ENCODE results near the gene PTPRO.

The PTPRO gene

DNA sequence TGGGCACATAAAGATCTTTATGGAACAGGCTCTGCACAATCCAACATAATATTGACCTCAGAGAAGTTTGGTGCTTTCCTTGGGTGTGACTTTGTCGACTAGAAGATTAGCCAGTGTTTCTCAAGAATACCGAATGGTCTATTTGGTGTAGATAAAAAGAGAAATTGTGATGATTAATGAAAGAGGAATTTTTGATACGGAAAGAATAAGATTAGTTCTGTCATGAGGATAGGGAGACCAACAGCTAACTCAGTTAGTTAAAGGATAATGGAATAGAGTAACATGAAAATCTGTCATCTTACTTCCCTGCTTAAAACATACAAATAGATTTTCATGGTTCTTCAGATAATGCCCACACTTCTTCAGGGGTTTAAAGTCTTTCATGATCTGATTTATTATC lies 24.2 kb downstream of the PTPRO start:
- no peak for DNase-seq (ENCODE audit: low read depth in 2 of 2, low spot score in 1 of 2)

- DNase-seq (ENCODE audit: low read depth in 2 of 2, low spot score in 1 of 2): no peak
Observed at GRCh38 chr12:15350643-15351042, 28.3 kb downstream of the PTPRO start.

DNA sequence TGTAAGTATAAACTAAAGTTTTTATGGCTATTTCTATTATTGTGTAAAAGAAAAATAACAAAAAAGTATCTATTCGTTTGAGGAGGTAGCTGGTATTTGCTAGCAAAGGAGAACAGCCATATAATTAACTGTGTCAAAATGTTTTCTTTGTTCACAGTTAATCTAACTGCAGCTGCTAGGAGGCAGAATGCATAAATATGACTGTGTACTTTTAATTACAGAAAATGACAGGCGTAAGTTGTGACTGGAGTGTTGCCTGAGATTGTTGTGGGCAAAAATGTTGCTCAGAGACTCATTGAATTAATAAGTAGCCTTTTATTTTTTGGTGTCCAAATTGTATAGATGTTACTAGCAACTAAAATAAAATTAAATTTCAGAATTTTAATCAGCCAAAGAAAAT lies 33.5 kb downstream of the PTPRO start:
- no peak for DNase-seq (ENCODE audit: low read depth in 2 of 2, low spot score in 1 of 2)

GRCh38 chr12:15356951-15357364 lies 34.6 kb downstream of the PTPRO start:
- DNase-seq (ENCODE audit: low read depth in 2 of 2, low spot score in 1 of 2): no peak

GRCh38 chr12:15364221-15365160 lies 42.2 kb downstream of the PTPRO start:
- DNase-seq (ENCODE audit: low read depth in 2 of 2, low spot score in 1 of 2): no peak

DNA sequence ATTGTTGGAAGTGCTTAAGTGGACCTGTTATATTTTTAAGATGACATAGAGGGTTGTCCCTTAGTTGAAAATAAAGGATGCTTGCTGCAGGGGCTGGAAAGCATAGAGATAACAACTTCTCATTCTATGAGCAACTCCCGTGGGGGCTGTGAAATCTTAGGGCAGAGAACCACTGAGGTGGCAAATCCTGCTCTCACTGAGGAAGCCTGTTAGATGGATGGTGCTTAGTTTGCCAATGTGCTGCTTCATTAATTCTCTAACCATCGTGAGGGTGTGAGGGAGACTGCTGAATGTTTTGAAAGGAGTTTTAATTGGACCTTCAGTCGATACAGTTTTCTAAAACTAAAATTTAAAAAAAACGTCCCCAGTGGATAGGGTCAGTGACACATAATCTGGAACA lies 46.5 kb downstream of the PTPRO start:
- no peak for DNase-seq (ENCODE audit: low read depth in 2 of 2, low spot score in 1 of 2)

GRCh38 chr12:15372352-15372751 lies 50.0 kb downstream of the PTPRO start:
- DNase-seq (ENCODE audit: low read depth in 2 of 2, low spot score in 1 of 2): no peak

DNA sequence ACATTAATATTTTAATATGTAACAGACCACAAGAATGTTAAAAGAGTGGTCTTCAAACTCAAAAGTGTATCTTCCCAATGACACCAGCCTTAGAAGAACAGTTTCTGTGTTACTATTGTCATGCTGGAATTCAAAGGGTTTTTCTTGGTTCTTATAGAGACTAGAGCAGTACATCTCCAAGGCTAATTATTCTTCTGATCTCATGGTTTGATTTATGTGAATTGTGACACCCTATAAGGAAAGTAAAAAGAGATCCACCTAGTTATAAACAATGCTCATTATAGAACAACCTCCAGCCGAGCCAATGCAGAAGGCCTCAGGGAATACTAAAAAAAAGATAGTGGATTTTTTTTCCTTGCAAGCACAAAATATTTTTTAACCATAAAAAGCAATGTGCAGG lies 65.5 kb downstream of the PTPRO start:
- no peak for DNase-seq (ENCODE audit: low read depth in 2 of 2, low spot score in 1 of 2)

DNA sequence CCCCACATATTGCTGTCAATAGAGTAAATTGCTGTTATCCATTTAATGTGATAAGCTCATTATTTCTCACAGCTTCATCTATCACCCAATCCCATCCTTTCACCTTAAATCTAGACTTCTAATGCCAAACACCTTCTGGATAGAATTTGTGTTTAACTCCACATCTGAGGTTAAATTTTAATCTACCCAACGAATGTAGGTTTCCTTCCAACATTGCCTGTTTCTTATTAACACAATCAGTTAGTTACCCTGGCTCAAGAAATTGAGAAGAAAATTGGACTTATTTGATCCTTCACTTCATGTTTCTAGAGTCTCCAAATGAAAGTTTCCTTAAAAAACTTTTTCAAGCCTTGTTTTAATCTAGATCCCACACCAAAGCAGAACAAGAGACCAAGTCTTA lies 67.3 kb downstream of the PTPRO start:
- DNase-seq (ENCODE audit: low read depth in 2 of 2, low spot score in 1 of 2): no peak

GRCh38 chr12:15393037-15393436 lies 70.7 kb downstream of the PTPRO start:
- DNase-seq (ENCODE audit: low read depth in 2 of 2, low spot score in 1 of 2): no peak

- no peak for DNase-seq (ENCODE audit: low read depth in 2 of 2, low spot score in 1 of 2)
Observed at GRCh38 chr12:15393995-15394394, 71.7 kb downstream of the PTPRO start.

DNA sequence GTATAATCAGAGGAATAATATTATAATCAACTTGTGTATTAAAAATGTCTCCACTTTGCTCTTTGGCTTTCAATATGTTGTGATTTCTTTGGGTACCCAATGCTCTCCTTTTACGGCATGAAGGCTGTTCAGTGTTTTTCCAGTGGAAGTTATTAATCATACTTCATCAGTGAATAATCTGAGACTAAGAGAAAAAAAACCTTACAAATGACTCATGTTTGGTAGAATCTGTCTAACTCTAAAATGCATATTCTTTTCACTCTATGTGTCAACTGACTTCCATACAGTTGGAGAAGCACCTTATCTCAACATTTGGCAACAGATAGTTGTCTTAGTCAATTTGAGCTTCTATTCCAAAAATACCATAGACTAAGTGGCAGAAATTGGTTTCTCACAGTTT lies 82.2 kb downstream of the PTPRO start:
- DNase-seq (ENCODE audit: low read depth in 2 of 2, low spot score in 1 of 2): no peak

- DNase-seq (ENCODE audit: low read depth in 2 of 2, low spot score in 1 of 2): no peak
Observed at GRCh38 chr12:15405606-15406005, 83.3 kb downstream of the PTPRO start.

DNA sequence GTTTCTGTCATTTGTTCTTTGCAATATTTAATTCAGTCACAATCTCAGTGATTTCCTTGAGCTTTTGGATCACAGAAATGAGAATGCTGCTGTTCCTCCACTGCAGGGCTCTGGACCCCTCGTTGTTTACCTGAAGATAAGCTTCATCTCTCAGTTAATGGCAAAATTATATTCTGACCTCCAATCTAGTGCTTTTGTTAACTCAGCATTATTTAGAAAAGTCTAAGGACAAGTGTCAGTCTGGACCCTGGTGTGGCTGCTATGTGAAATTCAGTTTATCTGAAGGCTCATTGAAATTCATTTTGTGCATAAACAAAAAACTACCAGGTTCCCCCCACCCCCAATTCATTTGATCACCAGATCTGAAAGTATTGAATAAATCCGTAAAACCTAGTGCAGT lies 84.7 kb downstream of the PTPRO start:
- DNase-seq (ENCODE audit: low read depth in 2 of 2, low spot score in 1 of 2): no peak

- DNase-seq (ENCODE audit: low read depth in 2 of 2, low spot score in 1 of 2): no peak
Observed at GRCh38 chr12:15411842-15412241, 89.5 kb downstream of the PTPRO start.

DNA sequence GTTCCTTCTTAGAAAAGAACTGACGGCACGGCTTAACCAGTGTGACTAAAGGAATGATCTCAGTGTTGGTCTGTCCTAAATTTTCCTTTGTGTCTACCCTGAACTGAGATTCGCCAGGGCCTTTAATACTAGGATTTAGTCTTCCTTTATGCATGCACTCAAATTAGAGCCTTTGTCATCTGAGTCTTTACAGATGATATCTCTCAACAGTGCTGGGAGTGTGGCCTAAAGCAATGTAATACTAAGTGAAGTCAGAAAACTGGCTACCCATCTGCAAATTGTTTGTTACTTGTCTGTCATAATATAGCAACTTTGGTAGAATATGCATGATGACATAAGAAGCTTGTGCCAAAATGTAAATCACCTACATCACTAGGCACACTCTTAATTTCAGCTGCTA lies 95.4 kb downstream of the PTPRO start:
- DNase-seq (ENCODE audit: low read depth in 2 of 2, low spot score in 1 of 2): no peak

- no peak for DNase-seq (ENCODE audit: low read depth in 2 of 2, low spot score in 1 of 2)
Observed at GRCh38 chr12:15423629-15424028, 101.3 kb downstream of the PTPRO start.

- DNase-seq (ENCODE audit: low read depth in 2 of 2, low spot score in 1 of 2): no peak
Observed at GRCh38 chr12:15427913-15428312, 105.6 kb downstream of the PTPRO start.

GRCh38 chr12:15428632-15429031 lies 106.3 kb downstream of the PTPRO start:
- no peak for DNase-seq (ENCODE audit: low read depth in 2 of 2, low spot score in 1 of 2)

DNA sequence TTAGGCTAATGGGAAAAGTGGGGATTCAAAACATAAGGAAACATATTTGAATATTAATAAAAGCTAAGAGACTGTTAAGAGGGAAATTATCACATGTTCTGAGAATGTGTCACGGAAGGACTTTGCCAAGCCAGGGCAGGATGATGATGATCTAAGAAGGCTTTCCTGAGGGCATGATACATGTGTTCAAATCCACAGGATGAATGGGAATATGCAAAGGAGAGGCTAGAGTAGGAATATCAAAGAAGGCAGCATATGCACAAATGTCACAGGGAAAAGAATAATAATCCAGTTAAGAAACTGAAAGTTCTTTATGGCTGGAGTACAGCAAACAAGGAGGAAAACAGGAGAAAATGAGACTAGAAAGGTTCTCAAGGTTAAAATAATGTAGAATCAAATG lies 107.0 kb downstream of the PTPRO start:
- DNase-seq (ENCODE audit: low read depth in 2 of 2, low spot score in 1 of 2): no peak

GRCh38 chr12:15435597-15435996 lies 113.3 kb downstream of the PTPRO start:
- DNase-seq (ENCODE audit: low read depth in 2 of 2, low spot score in 1 of 2): no peak

DNA sequence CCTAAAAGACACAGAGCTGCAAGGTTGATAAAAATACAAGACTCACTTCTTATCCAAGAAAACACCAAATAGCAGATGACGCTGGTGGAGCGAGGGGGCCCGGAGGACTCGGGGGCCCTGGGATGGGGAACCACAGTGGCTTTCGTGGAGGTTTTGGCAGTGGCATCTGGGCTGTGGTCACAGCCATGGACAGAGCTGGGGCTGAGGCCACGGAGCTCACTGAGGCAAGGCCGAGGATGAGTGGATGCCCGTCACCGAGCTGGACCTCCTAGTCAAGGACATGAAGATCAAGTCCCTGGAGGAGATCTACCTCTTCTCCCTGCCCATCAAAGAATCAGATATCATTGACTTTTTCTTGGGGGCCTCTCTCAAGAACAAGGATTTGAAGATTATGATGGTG lies 117.2 kb downstream of the PTPRO start:
- no peak for DNase-seq (ENCODE audit: low read depth in 2 of 2, low spot score in 1 of 2)

DNA sequence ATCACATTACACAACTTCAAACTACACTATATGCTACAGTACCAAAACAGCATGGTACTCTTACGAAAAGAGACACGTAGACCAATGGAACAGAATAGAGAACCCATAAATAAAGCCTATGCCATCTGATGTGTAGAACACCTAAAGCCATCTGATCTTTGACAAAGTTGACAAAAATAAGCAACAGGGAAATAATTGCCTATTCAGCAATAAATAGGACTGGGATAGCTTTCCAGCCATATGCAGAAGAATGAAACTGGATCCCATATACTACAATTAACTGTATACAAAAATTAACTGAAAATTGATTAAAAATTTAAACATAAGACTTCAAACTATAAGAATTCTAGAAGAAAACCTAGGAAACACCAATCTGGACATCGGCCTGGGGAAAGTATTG lies 120.7 kb downstream of the PTPRO start:
- no peak for DNase-seq (ENCODE audit: low read depth in 2 of 2, low spot score in 1 of 2)
